NCI-H1417 (cell line): ENCODE measurements around the gene COL4A6.

ENCODE experiments used
- DNase-seq, 3 experiments: peaks; one replicate each; lab custom pipeline; 2025; lab: John Stamatoyannopoulos, UW

COL4A6 gene

DNA sequence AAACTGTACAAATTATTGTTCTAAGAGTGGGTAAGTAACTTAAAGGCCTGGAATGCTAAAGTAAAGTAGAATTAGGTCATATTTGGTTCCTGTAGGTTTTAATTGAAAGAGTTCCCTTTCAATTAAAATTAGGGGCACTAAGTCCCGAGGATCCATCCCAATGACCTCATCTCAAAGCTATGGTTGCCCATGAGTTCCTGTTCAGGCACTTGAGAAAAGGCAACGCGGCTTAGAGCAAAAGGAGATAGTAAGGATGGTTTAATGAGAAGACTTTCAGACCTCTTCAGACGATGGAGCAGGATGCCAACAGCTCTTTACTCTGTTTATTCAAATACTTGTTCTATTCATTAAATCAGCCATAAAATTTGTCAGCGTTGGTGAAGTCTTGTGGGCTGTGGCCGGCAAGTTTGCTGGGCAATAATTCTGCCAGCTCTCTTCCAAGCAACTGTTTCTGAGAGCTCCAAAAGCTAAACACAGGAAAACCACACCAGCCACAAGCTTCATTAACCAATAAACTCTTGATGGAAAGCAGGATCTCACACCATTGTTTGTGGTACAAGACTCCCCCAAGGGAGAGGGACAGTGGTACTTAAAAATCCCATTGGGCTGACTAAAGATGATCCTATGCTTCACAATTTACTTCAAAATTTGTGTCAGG lies 167.4 kb downstream of the COL4A6 start:
- peak in 1 of 3 experiments; percentile 74 for DNase-seq

DNA sequence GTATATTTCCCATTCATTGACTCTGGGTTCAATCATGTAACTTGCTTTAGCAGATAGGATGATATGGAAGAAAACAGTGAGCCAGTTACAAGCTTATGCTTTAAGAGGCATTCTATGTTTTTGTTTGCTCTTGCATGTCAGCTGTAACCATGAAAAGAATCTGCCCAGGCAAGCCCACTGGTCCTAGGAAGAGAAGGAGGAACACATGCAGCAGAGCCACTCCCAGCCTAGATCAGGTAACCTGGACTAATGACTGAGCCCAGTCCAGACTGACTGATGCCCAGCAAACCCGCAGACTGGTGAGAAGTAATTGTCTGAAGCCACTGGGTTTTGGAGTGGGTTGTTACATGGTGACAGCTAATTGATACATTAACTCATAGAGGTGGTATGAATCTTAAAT lies 167.9 kb downstream of the COL4A6 start:
- DNase-seq, result peak; percentile 2 to 47 (median 46)

- DNase-seq, result no peak
These were observed 169.7 kb downstream of the COL4A6 start for GRCh38 chrX:108268434-108269080.

- no peak for DNase-seq
These were observed 170.7 kb downstream of the COL4A6 start for GRCh38 chrX:108267557-108267956.

GRCh38 chrX:108264376-108264775 lies 173.8 kb downstream of the COL4A6 start:
- DNase-seq, result no peak

DNA sequence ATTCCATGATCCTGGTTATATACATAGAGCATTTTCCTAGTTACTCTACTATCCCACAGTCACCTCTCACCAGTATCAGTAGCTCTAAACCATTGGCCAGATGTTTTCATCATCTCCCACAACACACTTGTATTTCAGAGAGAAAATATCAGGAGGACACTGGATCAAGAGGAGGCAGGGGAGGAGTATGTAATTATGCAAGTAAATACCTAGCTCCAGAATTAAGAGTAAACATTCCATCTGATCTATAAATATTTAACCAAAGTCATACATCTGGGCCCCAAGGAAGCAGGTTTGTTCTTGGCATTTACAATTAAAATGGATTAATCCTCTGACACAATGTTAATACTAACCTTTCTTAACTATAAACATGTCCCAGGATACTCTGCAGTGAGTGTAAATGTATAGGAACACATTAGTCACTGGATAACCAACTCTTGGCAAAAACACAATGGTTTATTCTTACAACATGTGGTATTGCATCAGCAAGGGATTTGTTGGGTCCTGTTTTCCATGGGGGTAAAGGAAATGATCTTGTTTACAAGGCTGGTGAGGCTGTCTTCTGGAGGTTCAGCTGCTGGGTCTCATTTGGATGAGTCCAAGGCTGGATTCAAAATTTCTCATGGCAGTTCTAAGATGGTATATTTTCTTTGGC lies 176.5 kb downstream of the COL4A6 start:
- DNase-seq, result no peak

DNA sequence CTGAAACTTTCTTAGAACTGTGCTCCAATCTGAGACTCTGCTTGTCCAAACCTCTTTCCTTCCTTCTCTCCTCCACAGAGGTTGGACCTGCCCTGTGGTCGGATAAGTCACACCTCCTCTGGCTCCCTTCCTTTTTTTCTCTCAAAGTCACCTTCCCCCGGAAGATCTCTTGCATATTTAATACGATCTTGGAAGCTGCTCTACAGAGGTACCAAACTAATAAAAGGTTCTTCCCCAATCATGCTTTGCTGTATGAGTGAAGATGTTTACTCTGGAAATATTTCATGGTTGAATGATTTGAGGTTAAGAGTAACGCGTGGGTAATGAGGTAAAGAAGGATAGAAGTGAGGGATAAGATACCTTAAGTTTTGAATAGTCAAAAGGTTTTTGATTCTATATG lies 180.7 kb downstream of the COL4A6 start:
- DNase-seq, result no peak

DNA sequence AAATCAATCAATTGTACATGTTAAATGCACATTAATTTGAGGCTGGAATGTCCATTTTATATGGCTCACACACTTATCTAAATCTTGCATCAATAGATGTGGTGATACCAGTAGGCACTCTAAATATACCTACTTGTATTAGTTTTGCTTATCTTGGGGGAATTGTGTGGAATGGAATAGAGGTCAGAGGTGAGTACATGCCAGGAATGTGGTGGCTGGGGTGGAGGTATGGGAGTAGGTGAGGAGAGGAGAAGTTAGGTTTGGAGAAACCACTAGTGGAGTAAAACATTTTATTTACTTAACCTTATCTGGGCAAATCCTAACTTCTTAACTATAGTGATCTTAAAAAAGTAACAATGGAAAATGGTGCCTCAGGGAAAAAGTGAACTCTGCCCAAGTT lies 183.6 kb downstream of the COL4A6 start:
- no peak for DNase-seq

DNA sequence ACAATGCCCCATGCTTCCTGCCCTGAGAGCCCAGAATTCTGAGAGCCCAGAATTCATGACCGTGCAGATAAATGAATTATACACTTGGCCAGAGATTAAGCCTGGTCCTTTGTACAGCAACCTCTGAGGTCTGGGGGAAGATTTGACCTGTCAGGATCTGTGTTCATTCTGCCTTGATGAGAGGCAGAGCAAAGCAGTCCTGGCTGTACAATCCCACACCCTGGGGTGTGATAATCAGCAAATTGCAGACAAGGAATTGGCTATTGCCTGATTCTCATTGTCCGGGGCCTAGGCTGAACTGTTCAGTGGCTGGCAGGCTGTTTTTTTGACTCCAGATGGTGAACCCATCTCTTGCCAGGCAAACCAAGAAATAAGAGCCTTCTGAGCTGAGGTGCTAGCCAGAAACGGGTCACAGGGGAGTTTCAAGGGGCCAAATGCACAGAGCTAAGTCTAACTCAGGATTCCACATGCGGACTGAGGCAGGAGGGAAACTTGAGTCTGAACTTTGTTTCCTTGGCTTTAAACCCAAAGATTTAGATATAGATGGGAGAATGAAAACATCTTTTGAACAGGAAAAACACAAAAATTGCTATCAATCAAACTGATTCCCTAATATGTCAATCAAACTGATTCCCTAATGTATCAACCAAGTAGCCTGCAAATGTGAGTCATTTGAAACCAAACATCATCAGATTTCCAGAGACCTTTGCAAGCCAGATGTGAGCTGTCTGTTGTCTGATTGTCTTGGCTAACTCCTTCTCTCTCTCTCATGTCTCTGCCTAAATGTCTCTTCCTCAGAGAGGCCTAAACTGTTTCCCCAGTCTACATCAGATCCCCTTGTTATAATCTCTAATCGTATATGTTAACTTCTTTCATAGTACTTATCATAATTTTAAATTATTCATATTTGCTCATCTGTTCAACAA lies 187.3 kb downstream of the COL4A6 start:
- no peak for DNase-seq

GRCh38 chrX:108246304-108246954 lies 191.8 kb downstream of the COL4A6 start:
- DNase-seq, result no peak

- DNase-seq, result no peak
These were observed 192.8 kb downstream of the COL4A6 start for GRCh38 chrX:108245462-108245861.

- DNase-seq, result no peak
These were observed 202.2 kb downstream of the COL4A6 start for GRCh38 chrX:108235986-108236385.

GRCh38 chrX:108230574-108230973 lies 207.6 kb downstream of the COL4A6 start:
- DNase-seq, result no peak

DNA sequence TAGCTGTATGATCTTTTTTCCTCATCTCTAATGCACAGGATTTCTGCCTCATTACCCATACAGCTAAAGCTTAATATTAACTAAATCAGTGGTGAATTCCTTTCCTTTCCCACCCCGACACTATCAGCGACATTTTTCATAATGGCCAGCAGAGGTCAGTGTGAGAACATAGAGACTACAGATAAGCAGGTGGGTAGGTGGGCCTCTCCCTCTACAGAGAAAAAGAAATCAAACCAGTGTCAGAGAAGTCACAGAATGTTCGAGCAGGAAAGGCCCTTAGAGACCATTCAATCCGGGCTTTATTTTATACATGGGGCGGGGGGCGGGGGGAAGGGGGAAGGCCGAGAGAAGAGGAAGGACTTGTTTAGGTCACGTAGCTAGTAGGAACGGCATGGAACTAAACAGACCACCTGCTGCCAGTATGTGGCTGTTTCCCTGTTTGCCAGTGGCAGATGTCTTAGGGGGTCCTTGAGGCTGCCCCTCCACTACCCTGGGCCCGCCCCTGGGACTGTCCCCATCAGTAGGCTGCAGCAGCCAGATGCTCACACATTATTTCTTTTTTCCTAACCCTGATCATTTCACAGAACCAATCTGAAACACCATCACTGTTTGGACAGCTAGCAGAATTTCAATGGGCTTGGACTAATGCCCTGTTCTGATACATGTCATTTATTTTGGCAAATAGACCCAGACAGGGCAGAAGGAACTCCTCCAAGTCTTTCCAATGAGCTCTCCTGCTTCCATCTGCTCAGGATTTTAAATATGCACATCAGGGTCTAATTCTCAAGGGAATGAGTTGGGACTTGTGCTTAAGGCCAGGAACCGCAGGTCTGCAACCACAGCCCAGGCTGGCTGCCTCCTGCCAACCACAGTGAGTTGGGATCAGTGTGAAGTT lies 213.2 kb downstream of the COL4A6 start:
- DNase-seq, result peak; percentile 36 to 78 (median 45)

GRCh38 chrX:108224218-108224617 lies 214.0 kb downstream of the COL4A6 start:
- DNase-seq, result no peak

DNA sequence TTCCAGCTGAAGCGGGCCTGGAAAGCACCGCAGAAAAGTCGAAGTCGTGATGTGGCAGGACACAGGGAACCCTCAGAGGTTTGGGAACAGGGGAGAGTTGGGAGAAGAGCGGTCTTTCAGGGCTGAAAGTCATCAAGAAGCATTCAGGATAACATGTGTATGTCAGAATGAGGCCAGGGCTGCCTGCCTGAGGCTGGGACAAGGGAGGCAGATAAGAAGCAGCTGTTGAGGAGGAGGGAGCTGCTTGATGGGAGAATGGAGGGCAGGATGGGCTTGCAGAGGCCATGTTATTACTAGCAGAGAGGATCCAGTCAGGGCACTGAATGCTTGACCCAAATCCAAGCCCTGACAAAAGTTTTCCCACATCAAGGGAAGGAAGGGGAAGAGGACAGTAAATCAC lies 214.6 kb downstream of the COL4A6 start:
- no peak for DNase-seq

- DNase-seq, result no peak
These were observed 216.8 kb downstream of the COL4A6 start for GRCh38 chrX:108221301-108221864.

- no peak for DNase-seq
These were observed 218.1 kb downstream of the COL4A6 start for GRCh38 chrX:108219949-108220601.

- DNase-seq, result no peak
These were observed 220.3 kb downstream of the COL4A6 start for GRCh38 chrX:108217876-108218275.
